HG03354 (cell line): ENCODE measurements around the gene EFCAB14.
"Not testable (repeated sequence)": the region's sequence is repeated elsewhere in the genome, so short reads cannot be mapped to it uniquely, and the experiment has no call there.

Experiments
- ATAC-seq: cut with Tn5 transposase; IDR thresholded peaks from one replicate; pipeline ENCODE4 v1.9.1; 2021; ENCODE audit warnings: mild to moderate bottlenecking; ENCODE audit not compliant: unreplicated experiment, poor library complexity, severe bottlenecking

Gene EFCAB14

GRCh38 chr1:46689356-46689755 is 29.6 kb downstream of the EFCAB14 start:
- ATAC-seq = no peak

DNA sequence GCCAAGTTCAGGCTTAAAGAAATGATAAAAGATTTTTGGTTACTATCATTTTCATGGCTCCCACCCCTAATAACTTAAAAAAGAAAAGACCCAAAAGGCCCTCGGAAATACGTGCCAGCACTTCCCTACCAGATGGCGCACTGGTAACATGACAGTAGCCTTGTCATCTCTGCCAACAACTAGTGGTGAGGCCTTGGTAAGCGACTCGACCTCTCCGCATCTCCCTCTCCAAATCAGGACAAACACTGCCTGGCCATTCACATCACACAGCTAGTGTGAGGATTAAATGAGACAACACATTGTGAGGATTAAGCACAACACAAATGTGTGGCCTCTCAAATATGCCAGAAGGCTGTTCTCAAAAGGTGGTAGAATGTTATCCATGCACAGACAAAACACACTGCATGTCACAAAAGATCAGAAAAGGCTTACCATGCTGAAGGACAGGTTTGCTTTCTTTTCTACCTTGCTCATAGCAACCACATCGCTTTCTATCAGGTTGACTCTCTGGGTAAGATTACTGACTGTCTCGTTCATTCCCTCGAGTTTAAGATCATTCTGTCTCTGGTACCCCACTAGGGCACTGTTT is 30.9 kb downstream of the EFCAB14 start:
- no peak for ATAC-seq

GRCh38 chr1:46687093-46687659 is 31.7 kb downstream of the EFCAB14 start:
- ATAC-seq = no peak

DNA sequence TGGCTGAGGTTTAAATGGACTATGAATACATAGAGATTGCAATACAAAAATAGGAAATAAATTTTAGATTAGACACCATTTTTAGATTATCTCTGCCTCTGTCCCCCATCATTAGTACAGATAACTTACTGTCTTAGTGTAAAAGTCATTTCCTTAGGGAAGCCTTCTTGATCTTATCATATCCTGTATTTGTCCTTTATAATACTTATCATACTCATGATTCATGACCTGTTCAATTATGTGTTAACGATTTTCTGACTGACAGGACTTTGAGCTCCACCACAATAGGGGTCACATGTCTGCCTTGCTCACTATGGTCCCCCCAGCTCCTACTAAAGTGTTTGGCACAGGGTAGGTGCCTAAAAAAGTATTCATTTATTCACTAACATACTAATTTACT is 32.7 kb downstream of the EFCAB14 start:
- no peak for ATAC-seq

- ATAC-seq = no peak
Observed at GRCh38 chr1:46684670-46685069, 34.2 kb downstream of the EFCAB14 start.

GRCh38 chr1:46682064-46682463 is 36.9 kb downstream of the EFCAB14 start:
- no peak for ATAC-seq

GRCh38 chr1:46681333-46682034 is 37.4 kb downstream of the EFCAB14 start:
- ATAC-seq = no peak

DNA sequence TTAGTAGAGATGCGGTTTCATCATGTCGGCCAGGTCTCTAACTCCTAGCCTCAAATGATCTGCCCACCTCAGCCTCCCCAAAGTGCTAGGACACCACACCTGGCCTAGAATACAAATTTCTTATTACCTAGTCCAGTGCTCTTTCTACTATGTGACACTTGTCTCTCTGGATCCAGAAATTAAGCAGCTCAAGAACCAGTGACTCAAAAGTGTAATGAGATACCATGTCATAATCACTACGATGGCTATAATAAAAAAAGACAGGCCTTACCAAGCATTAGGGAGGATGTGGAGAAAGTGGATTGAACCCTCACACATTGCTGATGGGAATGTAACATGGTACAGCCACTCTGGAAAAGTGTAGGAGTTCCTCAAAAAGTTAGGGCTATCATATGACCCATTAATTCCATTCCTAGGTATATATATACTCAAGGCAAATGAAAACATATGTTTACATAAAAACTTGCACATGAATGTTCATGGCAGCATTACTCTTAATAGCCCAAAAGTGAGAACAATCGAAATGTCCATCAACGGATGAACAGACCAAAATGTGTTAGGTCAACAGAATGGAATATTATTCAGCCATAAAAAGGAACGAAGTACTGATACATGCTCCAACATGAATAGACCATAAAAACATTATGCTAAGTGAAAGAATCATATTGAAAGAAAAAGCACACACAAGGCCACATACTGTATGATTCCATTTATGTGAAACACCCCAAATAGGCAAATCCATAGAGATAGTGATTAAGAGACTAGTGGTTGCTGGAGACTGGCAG is 38.9 kb downstream of the EFCAB14 start:
- no peak for ATAC-seq

- ATAC-seq = no peak
Observed at GRCh38 chr1:46677339-46677738, 41.6 kb downstream of the EFCAB14 start.

- no peak for ATAC-seq
Observed at GRCh38 chr1:46676531-46676930, 42.4 kb downstream of the EFCAB14 start.

DNA sequence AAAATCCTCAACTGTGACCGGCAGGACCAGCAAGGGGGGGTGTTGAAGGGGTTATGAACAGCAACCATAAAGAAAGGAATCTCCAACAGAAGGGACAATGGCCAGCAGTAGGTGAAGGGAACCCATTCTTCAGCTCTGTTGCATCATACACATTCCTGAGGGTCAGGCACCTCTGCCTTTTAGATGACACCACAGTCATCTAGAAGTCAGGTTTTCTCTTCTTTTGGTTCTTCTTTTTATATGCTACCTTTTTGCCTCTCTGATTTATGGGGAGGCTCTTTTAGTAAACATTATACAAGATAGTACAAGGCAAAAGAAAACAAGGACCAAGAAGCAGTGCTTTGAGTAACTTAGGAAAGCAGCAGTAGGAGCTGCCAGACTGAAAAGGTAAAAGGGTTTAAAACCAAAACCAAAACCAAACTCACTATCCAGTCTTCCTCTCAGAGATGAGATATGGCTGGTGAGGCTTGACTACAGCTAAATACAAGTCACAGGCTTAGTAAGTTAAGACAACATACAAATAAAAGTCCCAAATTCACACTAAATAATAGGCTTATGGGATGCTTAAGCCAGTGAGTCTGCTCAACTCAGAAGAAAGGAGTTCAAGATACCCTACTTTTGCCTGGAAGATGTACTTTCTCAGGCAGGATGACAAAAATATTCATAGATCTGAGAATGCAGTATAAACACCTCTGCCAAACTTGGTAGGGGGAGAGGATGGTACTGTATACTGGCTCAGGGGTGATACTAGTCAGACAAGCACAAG is 43.2 kb downstream of the EFCAB14 start:
- ATAC-seq = peak; percentile 82

- ATAC-seq = no peak
Observed at GRCh38 chr1:46673749-46674182, 45.1 kb downstream of the EFCAB14 start.

- no peak for ATAC-seq
Observed at GRCh38 chr1:46672696-46673095, 46.2 kb downstream of the EFCAB14 start.

DNA sequence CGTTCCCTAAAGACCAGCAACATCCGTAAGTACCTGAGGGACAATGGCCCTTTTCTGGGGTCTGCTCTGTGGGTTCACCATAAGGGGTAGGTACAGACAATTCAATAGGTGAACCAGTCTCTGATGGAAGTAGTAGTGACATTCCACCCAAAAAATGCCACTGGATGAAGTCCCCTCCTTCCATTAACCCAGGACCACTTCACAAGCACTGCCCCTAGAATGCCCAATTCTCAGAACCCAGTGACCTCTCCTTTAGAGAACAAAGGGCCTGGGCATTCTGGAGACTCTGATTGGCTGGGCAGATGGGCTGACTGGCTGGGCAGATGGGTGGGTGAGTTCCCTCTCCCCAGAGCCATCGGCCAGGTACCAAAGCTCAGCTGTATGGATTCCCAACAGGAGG is 47.4 kb downstream of the EFCAB14 start, which contains the start of gene TEX38:
Gene TEX38 (plus strand): TSS at position 301 of the 400 bp plus-strand sequence. CDS start 81 bp downstream, at position 382.
- no peak for ATAC-seq

DNA sequence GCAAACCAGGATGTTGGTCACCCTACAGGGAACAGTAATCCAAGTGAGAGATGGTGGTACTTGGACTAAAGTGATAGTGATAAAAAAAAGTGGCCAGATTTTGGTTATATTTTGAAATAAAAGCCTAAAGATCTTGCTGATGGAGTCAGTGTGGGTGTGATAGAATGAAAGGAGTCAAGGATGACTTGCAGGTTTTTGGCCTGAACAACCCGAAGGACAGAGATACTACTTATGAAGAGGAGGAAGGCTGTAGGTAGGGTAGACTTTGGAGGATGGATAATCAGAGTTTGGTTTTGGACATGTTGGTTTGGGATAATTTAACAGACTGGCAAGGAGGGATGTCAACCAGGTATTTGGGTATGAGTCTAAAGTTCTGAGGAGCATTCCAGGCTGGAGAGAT is 48.8 kb downstream of the EFCAB14 start:
- no peak for ATAC-seq

DNA sequence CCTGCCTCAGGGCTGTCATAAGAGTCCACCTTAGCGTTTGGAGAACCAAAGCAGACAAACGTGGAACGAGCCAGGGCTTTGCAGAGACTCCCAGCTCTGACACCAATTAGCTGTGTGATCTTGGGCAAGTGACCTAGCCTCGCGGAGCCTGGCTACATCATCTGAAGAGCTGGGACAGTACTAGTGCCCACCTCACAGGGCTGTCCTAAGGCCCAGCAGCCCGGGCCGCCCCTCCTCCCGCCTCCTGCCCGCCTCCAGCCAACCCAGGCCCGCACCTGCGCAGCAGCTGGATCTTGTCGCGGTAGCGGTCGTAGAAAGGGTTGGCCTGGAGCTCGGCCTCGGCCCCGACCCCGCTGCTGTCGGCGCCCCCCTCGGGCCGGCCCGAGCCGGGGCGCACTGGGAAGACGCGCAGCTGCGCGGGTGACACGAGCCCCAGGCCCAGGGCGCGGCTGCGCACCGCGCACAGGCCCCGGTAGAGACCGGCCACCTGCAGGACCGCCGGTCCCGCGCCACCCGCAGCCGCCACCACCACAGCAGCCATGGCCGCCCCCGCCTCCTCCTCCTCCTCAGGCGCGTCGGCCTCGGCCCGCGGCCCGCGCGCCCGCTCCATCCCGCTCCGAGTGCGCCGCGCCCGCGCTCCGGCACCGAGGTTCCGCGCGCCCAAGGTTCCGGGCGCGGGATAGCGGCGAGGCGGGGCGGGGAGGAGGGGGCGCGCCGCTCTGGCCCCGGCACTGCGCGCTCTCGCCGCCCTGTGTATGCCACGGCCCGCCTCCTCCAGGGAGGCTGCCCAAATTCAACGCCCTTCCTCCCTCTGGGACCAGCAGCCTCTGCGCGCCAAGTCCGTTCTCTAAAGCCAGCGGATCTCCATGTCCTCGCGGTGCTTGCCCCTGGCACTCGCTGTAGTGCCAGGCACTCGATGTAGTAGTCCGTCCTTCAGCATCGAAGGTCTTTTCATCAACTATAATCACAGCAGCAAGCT is 50.8 kb downstream of the EFCAB14 start, which contains the start of gene ATPAF1:
Gene ATPAF1 (minus strand): TSS at position 583 of the 979 bp plus-strand sequence. CDS start 42 bp downstream, at position 541.
- peak; percentile 78 for ATAC-seq

GRCh38 chr1:46665983-46666382 is 52.9 kb downstream of the EFCAB14 start:
- no peak for ATAC-seq

DNA sequence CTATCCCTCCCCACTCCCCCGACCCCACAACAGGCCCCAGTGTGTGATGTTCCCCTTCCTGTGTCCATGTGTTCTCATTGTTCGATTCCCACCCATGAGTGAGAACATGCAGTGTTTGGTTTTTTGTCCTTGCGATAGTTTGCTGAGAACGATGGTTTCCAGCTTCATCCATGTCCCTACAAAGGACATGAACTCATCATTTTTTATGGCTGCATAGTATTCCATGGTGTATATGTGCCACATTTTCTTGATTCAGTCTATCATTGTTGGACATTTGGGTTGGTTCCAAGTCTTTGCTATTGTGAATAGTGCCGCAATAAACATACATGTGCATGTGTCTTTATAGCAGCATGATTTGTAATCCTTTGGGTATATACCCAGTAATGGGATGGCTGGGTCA is 56.0 kb downstream of the EFCAB14 start:
- not testable (repeated sequence) for ATAC-seq
